K562 (cell line): Measurements from ENCODE around the gene DCAF4L1. TPM values are rescaled to one million over a fixed set of nuclear protein-coding genes. Genes with fewer than 3 reads are reported as not detected.

Experiments
- BACH1 ChIP-seq: fragments of 200-800 bp; sonication (Bioruptor generic); IDR thresholded peaks from 2 replicates; pipeline ENCODE4 v1.6.1; 2016; ENCODE audit warnings: missing genetic modification characterization, missing compliant biosample characterization
- E2F1 ChIP-seq: sonication (generic); formaldehyde crosslinking; IDR thresholded peaks from 2 replicates; pipeline ENCODE4 v1.8.1; 2023; ENCODE audit warnings: mild to moderate bottlenecking, missing genetic modification reagents, moderate library complexity
- ETV1 ChIP-seq: fragments of 450-650 bp; conservative IDR thresholded peaks from 2 replicates; pipeline ENCODE4 v1.6.1; 2016; ENCODE audit warnings: missing genetic modification characterization, control low read depth, low read depth, missing compliant biosample characterization
- EWSR1 ChIP-seq: fragments of 450-650 bp; IDR thresholded peaks from 2 replicates; pipeline ENCODE4 v1.6.1; 2018; ENCODE audit warnings: borderline replicate concordance, mild to moderate bottlenecking, low read depth, moderate library complexity; ENCODE audit not compliant: partially characterized antibody
- FOXK2 ChIP-seq, 2 experiments: fragments of 450-650 bp; IDR thresholded peaks in 1 of 2; conservative IDR thresholded peaks in 1 of 2; 2 replicates each; pipeline ENCODE4 v1.6.1; 2016; ENCODE audit warnings: low read depth in 2 of 2, mild to moderate bottlenecking in 1 of 2
- FUS ChIP-seq: fragments of 200-400 bp; formaldehyde crosslinking; optimal IDR thresholded peaks from 2 replicates; pipeline ENCODE3; 2017; ENCODE audit warnings: low read depth, low read length
- GABPA ChIP-seq: fragments of 200-800 bp; sonication (Bioruptor generic); conservative IDR thresholded peaks from 2 replicates; pipeline ENCODE4 v1.6.1; 2016; ENCODE audit warnings: low read depth, missing genetic modification characterization, missing compliant biosample characterization
- GATA2 ChIP-seq: sonication (generic); formaldehyde crosslinking; IDR thresholded peaks from 2 replicates; pipeline ENCODE4 v1.4.0; 2020; ENCODE audit warnings: mild to moderate bottlenecking, missing genetic modification reagents
- GATAD2A ChIP-seq: fragments of 450-650 bp; IDR thresholded peaks from 2 replicates; pipeline ENCODE4 v1.6.1; 2017
- HBP1 ChIP-seq: fragments of 450-650 bp; formaldehyde crosslinking; IDR thresholded peaks from 2 replicates; pipeline ENCODE4 v1.4.0; 2022; ENCODE audit warnings: missing genetic modification characterization
- MAFF ChIP-seq: IDR thresholded peaks from 2 replicates; pipeline ENCODE4 v1.6.1; 2012; ENCODE audit warnings: low read length, improper control_type of control experiment
- MAFG ChIP-seq: fragments of 450-650 bp; conservative IDR thresholded peaks from 2 replicates; pipeline ENCODE4 v1.6.1; 2016; ENCODE audit warnings: missing genetic modification characterization, missing compliant biosample characterization
- MAZ ChIP-seq, 2 experiments: fragments of 450-650 bp in 1 of 2; sonication (generic) in 1 of 2; formaldehyde crosslinking; IDR thresholded peaks in 1 of 2; conservative IDR thresholded peaks in 1 of 2; 2 replicates each; pipeline versions ENCODE4 v1.4.0 to v1.5.0; 2020; ENCODE audit warnings: mild to moderate bottlenecking in 1 of 2, missing genetic modification reagents in 1 of 2
- MCM2 ChIP-seq: fragments of 450-650 bp; IDR thresholded peaks from 2 replicates; pipeline ENCODE4 v1.6.1; 2017; ENCODE audit warnings: low read depth, mild to moderate bottlenecking
- NCOA6 ChIP-seq: fragments of 450-650 bp; IDR thresholded peaks from 2 replicates; pipeline ENCODE4 v1.6.1; 2017; ENCODE audit warnings: mild to moderate bottlenecking
- POLR2B ChIP-seq: fragments of 450-650 bp; IDR thresholded peaks from 2 replicates; pipeline ENCODE4 v1.6.1; 2018; ENCODE audit warnings: low read depth; ENCODE audit not compliant: partially characterized antibody
- PRMT5 ChIP-seq: sonication (generic); formaldehyde crosslinking; IDR thresholded peaks from 2 replicates; pipeline ENCODE4 v1.5.0; 2020; ENCODE audit warnings: missing genetic modification reagents
- ZNF217 ChIP-seq: sonication (generic); formaldehyde crosslinking; IDR thresholded peaks from 2 replicates; pipeline ENCODE4 v1.8.0; 2022; ENCODE audit warnings: mild to moderate bottlenecking, missing genetic modification reagents
- ZNF224 ChIP-seq: sonication (generic); formaldehyde crosslinking; IDR thresholded peaks from 2 replicates; pipeline ENCODE4 v1.8.0; 2022; ENCODE audit warnings: mild to moderate bottlenecking, missing genetic modification reagents
- ZNF586 ChIP-seq: fragments of 450-650 bp; formaldehyde crosslinking; conservative IDR thresholded peaks from 2 replicates; pipeline ENCODE4 v1.4.0; 2020; ENCODE audit warnings: mild to moderate bottlenecking, moderate library complexity
- polyA plus RNA-seq, 8 experiments: library from polyadenylated mRNA; depleted of rRNA in 4 of 8; stranded (reverse) in 5 of 8; unstranded in 3 of 8; fragments of >200 nt; fragmentation: Nextera tagmentation in 2 of 8; fragmentation: Illumina TruSeq in 1 of 8; extraction: Ambion mirVana in 2 of 8; extraction: Trizol in 1 of 8; gene quantifications; 2 replicates each; pipeline versions ENCODE4 v1.2.1 to v1.2.3, GENCODE V29; 2011 to 2014; ENCODE audit warnings: inconsistent platforms in 1 of 8, missing spikeins in 1 of 8
- total RNA-seq, 7 experiments: library from RNA; depleted of rRNA in 6 of 7; stranded (reverse); fragments of >200 nt in 6 of 7; fragmentation: Illumina TruSeq in 2 of 7; extraction: Trizol in 2 of 7; gene quantifications; 2 replicates each; pipeline versions ENCODE4 v1.2.1 to v1.2.3, GENCODE V29; 2011 to 2021; ENCODE audit warnings: low replicate concordance in 1 of 7

DCAF4L1 gene
- total and polyA plus RNA-seq, 9 of the 15 experiments (the other 6 are each of a cell fraction or from before 2014, with no cell fraction given) = 0.17 to 0.64 (median 0.36) TPM

- TF ChIP-seq MAZ (CRISPR knock-in tag; conservative IDR thresholded peaks at IDR 0.05 in 1 of 2, IDR thresholded peaks at IDR 0.05 in 1 of 2) = peak in 1 of 2 experiments; percentile 61
- no peak for TF ChIP-seq NCOA6
- TF ChIP-seq HBP1 (CRISPR knock-in tag) = no peak
- peak; percentile 89 for TF ChIP-seq ETV1
- TF ChIP-seq ZNF586 = no peak
- no peak for TF ChIP-seq FOXK2 (conservative IDR thresholded peaks at IDR 0.05 in 1 of 2, IDR thresholded peaks at IDR 0.05 in 1 of 2; ENCODE audit: low read depth in 2 of 2)
- TF ChIP-seq ZNF217 (CRISPR knock-in tag) = no peak
- TF ChIP-seq MAFG (tag) = peak; percentile 24; the same call in 1 of the 2 replicates
- TF ChIP-seq PRMT5 (CRISPR knock-in tag) = no peak
- TF ChIP-seq FUS = no peak
- peak; percentile 95 for TF ChIP-seq GABPA
- TF ChIP-seq EWSR1 = no peak
- TF ChIP-seq MAFF = no peak
- no peak for TF ChIP-seq GATAD2A
- TF ChIP-seq ZNF224 = no peak
- TF ChIP-seq POLR2B = peak; percentile 89
- no peak for TF ChIP-seq MCM2
- no peak for TF ChIP-seq BACH1 (tag)
- no peak for TF ChIP-seq GATA2 (CRISPR knock-in tag)
- TF ChIP-seq E2F1 (CRISPR knock-in tag) = no peak
Observed at GRCh38 chr4:41990365-41991111, 9.0 kb downstream of the DCAF4L1 start, which contains the start of gene SLC30A9 (continued).
